ENCODE measurements around the gene SPATC1L.

SPATC1L gene

DNA sequence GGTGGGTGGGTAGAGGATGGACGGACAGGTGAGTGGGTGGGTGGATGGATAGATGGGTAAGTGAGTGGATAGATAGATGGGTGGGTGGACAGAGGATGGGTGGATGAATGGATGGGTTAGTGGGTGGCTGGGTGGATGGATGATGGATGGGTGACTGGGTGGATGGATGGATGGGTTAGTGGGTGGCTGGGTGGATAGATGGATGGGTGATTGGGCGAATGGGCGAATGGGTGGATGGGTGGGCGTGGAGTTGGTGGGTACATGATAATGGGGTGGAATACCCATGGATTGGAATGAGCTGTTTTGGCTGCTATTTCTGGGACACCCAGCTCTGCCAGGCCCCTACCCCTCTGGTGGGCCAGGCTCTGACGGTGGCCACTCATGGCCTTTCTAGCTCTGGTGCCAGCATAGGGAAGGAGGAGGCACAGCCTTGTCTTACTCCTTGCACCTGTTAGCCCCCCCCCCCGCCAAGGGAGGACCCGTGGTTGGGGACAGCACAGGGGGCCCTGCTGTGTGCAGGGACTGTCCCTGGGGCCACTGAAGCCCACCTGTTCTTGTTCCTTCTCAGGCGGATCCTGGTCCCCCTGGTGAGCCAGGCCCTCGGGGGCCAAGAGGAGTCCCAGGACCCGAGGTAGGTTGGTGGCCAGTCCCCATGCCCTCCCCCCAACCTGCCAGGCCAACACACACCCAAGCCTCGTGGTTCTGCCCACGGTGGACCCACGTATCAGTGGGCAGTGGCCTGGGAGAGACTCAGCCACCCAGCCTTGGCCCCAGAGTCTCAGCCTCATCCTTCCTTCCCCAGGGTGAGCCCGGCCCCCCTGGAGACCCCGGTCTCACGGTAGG, 60.0 kb downstream of the SPATC1L start:
- no peaks in the 10 kb centered on the region for H3K9me3 ChIP-seq
- H3K4me3 ChIP-seq (ENCODE audit: low read depth, low read length) = no peak overlapping the region
- DNase-seq = no peak
- no peaks in the 10 kb centered on the region; the same call in 1 of the 2 replicates for H3K4me1 ChIP-seq
- TF ChIP-seq, protein P1, sequence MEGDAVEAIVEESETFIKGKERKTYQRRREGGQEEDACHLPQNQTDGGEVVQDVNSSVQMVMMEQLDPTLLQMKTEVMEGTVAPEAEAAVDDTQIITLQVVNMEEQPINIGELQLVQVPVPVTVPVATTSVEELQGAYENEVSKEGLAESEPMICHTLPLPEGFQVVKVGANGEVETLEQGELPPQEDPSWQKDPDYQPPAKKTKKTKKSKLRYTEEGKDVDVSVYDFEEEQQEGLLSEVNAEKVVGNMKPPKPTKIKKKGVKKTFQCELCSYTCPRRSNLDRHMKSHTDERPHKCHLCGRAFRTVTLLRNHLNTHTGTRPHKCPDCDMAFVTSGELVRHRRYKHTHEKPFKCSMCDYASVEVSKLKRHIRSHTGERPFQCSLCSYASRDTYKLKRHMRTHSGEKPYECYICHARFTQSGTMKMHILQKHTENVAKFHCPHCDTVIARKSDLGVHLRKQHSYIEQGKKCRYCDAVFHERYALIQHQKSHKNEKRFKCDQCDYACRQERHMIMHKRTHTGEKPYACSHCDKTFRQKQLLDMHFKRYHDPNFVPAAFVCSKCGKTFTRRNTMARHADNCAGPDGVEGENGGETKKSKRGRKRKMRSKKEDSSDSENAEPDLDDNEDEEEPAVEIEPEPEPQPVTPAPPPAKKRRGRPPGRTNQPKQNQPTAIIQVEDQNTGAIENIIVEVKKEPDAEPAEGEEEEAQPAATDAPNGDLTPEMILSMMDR (IDR thresholded peaks at IDR 0.05; ENCODE audit: low read depth, low read length) = no peak
- H3K36me3 ChIP-seq = no peaks in the 10 kb centered on the region
- H3K27me3 ChIP-seq = no peaks in the 10 kb centered on the region

GRCh38 chr21:46122758-46123683, 61.2 kb downstream of the SPATC1L start:
- Histone ChIP-seq H3K4me1 (no peaks in the 10 kb centered on the region; the same call in 1 of the 2 replicates), H3K27me3 (no peaks in the 10 kb centered on the region), H3K4me3 (ENCODE audit: low read depth, low read length) (no peak overlapping the region), H3K36me3 (no peaks in the 10 kb centered on the region), H3K9me3 (no peaks in the 10 kb centered on the region)
- TF ChIP-seq, protein P1 (IDR thresholded peaks at IDR 0.05; ENCODE audit: low read depth, low read length) = no peak
- no peak for DNase-seq

- TF ChIP-seq, protein P1 (IDR thresholded peaks at IDR 0.05; ENCODE audit: low read depth, low read length) = no peak
- no peak for DNase-seq
- Histone ChIP-seq H3K27me3 (no peaks in the 10 kb centered on the region), H3K9me3 (no peaks in the 10 kb centered on the region), H3K36me3 (no peaks in the 10 kb centered on the region), H3K4me3 (ENCODE audit: low read depth, low read length) (no peak overlapping the region), H3K4me1 (no peaks in the 10 kb centered on the region)
Measured at GRCh38 chr21:46122237-46122671, 62.0 kb downstream of the SPATC1L start.

DNA sequence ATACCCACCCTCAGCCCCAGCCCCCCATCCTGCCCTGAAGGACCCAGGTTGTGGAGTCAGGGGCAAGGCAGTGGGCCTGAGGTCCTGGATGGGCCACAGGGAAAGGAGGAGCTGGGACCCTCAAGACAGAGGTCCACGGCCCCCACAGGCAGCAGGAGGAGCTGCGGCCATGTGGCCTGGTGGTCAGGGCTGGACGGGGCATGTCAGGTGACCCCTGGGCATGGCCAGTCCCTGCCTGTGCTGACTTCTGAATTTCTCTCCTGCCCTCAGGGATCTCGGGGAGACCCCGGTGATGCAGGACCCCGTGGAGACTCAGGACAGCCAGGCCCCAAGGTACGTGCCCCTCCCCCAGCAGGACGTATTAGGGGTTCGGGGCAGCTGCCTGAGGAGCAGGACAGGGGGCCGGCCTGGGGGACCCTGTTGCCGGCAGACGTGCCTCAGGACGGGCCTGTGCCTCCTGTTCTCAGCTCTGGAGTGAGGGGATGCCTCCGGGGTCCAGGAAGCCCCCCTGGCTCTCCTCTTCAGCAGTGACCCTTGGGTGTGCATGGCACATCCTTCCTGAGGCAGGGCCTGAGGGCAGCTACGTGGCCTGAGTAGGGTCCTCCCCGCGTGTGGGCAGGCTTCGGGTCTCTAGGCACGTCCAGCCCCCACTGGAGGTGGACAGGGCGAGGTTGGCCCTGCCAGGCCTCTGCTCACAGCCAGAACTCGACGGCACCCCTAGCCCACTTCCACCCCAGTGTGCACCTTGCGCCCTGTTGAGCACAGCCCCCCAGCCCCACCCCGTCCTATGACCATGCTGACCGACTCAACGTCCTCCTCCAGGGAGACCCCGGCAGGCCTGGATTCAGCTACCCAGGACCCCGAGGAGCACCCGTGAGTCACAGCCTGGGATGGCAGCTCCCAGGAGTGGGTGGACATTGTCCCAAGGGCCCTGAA, 62.7 kb downstream of the SPATC1L start:
- no peaks in the 10 kb centered on the region for H3K9me3 ChIP-seq
- H3K36me3 ChIP-seq = no peaks in the 10 kb centered on the region
- peak; percentile 6 for DNase-seq
- no peaks in the 10 kb centered on the region for H3K4me1 ChIP-seq
- no peak overlapping the region for H3K4me3 ChIP-seq (ENCODE audit: low read depth, low read length)
- TF ChIP-seq, protein P1 (IDR thresholded peaks at IDR 0.05; ENCODE audit: low read depth, low read length) = no peak
- no peaks in the 10 kb centered on the region for H3K27me3 ChIP-seq

- TF ChIP-seq, protein P1 (IDR thresholded peaks at IDR 0.05; ENCODE audit: low read depth, low read length) = no peak
- H3K9me3 ChIP-seq = no peaks in the 10 kb centered on the region
- no peaks in the 10 kb centered on the region for H3K27me3 ChIP-seq
- H3K4me3 ChIP-seq (ENCODE audit: low read depth, low read length) = no peak overlapping the region
- H3K4me1 ChIP-seq = no peaks in the 10 kb centered on the region
- H3K36me3 ChIP-seq = no peaks in the 10 kb centered on the region
- peak; percentile 11 for DNase-seq
Measured at GRCh38 chr21:46120301-46121285, 63.7 kb downstream of the SPATC1L start.
